GM13977 (cell line): ENCODE measurements around the gene RBKS.

Experiments used
- DNase-seq: peaks from one replicate; pipeline ENCODE4 v3.0.0; 2012; ENCODE audit warnings: low spot score
- CTCF ChIP-seq: IDR thresholded peaks from 2 replicates; pipeline ENCODE4 v1.5.1; 2012; ENCODE audit warnings: mild to moderate bottlenecking, control low read depth; ENCODE audit not compliant: insufficient read depth; ENCODE audit errors: extremely low read depth, missing control alignments
- in situ Hi-C: fragments of 300-500 bp; cut with MboI; formaldehyde crosslinking; loops from one replicate; pipeline ENCODE4 v1.12.0; 2022; ENCODE audit warnings: low sequenced_read_pairs, low pct_unique_long_range_greater_than_20kb, mixed read lengths, inconsistent platforms; ENCODE audit not compliant: unreplicated experiment

RBKS gene

GRCh38 chr2:27796791-27797765 is 93.1 kb downstream of the RBKS start:
- in situ Hi-C loops, result no loop called here
- TF ChIP-seq CTCF, result no peak
- no peak for DNase-seq

DNA sequence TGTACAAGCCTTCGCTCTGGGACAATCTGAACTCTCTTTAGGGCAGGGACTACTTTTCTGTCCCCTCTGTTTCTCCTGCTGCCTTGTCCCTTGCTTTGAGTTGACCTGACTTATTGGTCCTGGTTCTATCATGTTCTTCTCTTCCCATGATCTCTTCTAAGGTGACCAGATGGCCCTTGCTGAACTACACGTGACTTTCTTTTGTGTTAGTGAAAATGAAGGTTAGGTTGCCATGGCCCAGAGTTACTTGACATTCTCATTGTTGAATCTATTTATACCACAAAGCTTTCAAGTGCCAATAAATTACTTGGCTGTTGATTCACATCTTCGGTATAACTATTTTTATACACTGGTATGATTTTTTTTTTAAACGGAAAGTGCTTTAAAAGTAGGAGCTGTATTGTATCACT is 94.3 kb downstream of the RBKS start:
- TF ChIP-seq CTCF, result no peak
- in situ Hi-C loops, result no loop called here
- DNase-seq, result no peak

DNA sequence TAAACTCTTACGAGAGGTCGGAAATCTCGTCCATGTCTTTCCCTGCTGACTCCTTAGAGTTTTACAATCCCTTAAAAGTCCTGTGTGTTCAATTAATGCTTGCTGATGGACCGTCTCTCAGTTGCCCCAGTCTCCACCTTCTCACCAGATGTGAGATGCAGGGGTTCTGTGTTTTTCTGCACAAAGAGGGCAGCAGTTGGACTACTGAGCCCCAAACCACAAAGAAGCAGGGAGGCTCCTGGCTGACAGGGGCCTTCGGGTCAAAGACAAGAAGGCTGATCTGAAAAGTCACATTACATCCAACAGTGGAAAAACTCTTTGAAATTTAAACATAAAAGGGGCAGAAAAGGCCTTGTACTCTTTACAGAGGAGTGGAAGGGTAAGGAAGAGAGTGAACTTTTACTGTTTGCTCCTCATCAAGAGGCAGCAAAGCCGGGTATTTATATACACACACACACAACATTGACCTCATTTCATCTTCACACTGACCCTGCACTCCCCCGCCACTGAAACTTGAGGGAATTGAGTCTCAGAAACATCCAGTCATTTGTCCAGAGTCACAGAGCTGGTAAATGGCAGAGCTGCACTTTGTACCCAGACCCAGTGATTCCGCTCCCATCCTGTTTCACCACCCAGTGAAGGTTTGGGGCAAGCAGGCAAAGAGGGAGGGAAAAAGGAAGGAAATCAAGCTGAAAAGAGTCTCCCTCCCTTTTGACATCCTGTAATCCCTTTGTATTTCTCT is 94.9 kb downstream of the RBKS start:
- in situ Hi-C loops, result no loop called here
- TF ChIP-seq CTCF, result no peak
- no peak for DNase-seq

- in situ Hi-C loops, result no loop called here
- no peak for TF ChIP-seq CTCF
- DNase-seq, result no peak
These were observed 97.4 kb downstream of the RBKS start for GRCh38 chr2:27792759-27793158.

DNA sequence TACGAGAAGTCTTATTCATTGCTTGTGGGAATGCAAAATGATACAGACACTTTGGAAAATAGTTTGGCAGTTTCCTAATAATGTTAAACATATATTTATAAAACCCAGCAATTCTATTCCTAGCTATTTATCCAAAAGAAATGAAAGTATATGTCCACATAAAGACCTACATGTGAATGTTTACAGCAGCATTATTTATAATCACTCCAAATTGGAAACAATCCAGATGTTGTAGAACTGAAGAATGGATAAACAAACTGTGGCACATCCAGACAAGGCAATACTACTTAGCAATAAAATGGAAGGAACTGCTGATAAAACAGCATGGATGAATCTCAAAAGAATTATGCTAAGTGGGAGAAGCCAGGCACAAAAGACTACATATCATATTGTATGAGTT is 99.4 kb downstream of the RBKS start:
- in situ Hi-C loops, result no loop called here
- TF ChIP-seq CTCF, result no peak
- no peak for DNase-seq

GRCh38 chr2:27782701-27783100 is 107.5 kb downstream of the RBKS start:
- in situ Hi-C loops, result no loop called here
- no peak for DNase-seq
- TF ChIP-seq CTCF, result no peak
